GM19035 (cell line): ENCODE results near the gene FUT8.
"Not testable (repeated sequence)": the region's sequence is repeated elsewhere in the genome, so short reads cannot be mapped to it uniquely, and the experiment has no call there.

ENCODE experiments used
- ATAC-seq: cut with Tn5 transposase; IDR thresholded peaks from one replicate; pipeline ENCODE4 v1.9.1; 2021; ENCODE audit not compliant: unreplicated experiment

The FUT8 gene

GRCh38 chr14:65446159-65446558, 33.6 kb downstream of the FUT8 start:
- no peak for ATAC-seq

GRCh38 chr14:65449647-65450046, 37.1 kb downstream of the FUT8 start:
- no peak for ATAC-seq

GRCh38 chr14:65453807-65454480, 41.4 kb downstream of the FUT8 start:
- no peak for ATAC-seq

GRCh38 chr14:65456247-65456646, 43.7 kb downstream of the FUT8 start:
- ATAC-seq: no peak

- ATAC-seq: peak; percentile 8
These were observed 49.2 kb downstream of the FUT8 start for GRCh38 chr14:65461730-65462129.

- peak; percentile 77 for ATAC-seq
These were observed 49.9 kb downstream of the FUT8 start for GRCh38 chr14:65462411-65462810.

- no peak for ATAC-seq
These were observed 53.1 kb downstream of the FUT8 start for GRCh38 chr14:65465584-65465983.

GRCh38 chr14:65467926-65468325, 55.4 kb downstream of the FUT8 start:
- ATAC-seq: not testable (repeated sequence)

- no peak for ATAC-seq
These were observed 57.4 kb downstream of the FUT8 start for GRCh38 chr14:65469903-65470302.

- peak; percentile 47 for ATAC-seq
These were observed 57.9 kb downstream of the FUT8 start for GRCh38 chr14:65470404-65470880.

GRCh38 chr14:65471038-65471878, 58.7 kb downstream of the FUT8 start:
- peak; percentile 65 for ATAC-seq

- no peak for ATAC-seq
These were observed 59.7 kb downstream of the FUT8 start for GRCh38 chr14:65472189-65472588.

- peak; percentile 83 for ATAC-seq
These were observed 63.9 kb downstream of the FUT8 start for GRCh38 chr14:65476273-65476941.

GRCh38 chr14:65476942-65477318, 64.4 kb downstream of the FUT8 start:
- no peak for ATAC-seq

GRCh38 chr14:65478017-65478416, 65.5 kb downstream of the FUT8 start:
- ATAC-seq: no peak

- no peak for ATAC-seq
These were observed 66.1 kb downstream of the FUT8 start for GRCh38 chr14:65478596-65478995.

GRCh38 chr14:65479386-65479785, 66.9 kb downstream of the FUT8 start:
- ATAC-seq: no peak

GRCh38 chr14:65482757-65483438, 70.4 kb downstream of the FUT8 start:
- ATAC-seq: no peak

GRCh38 chr14:65483647-65484046, 71.1 kb downstream of the FUT8 start:
- ATAC-seq: no peak

- no peak for ATAC-seq
These were observed 73.0 kb downstream of the FUT8 start for GRCh38 chr14:65485516-65485915.

- no peak for ATAC-seq
These were observed 74.3 kb downstream of the FUT8 start for GRCh38 chr14:65486863-65487262.
